Panc1 (cell line): ENCODE data around the gene GAB1. TPM values are rescaled to one million over a fixed set of nuclear protein-coding genes. Genes with fewer than 3 reads are reported as not detected.

ENCODE experiments used
- ATAC-seq: fragments of 200-7000 bp; cut with Tn5 transposase; 2 replicates; pipeline ENCODE4 v1.9.1; 2020; ENCODE audit warnings: mild to moderate bottlenecking, moderate library complexity
- BruUV-seq: library from RNA; stranded (reverse); fragments of 400-500 nt; replicated peaks from 2 replicates; lab custom pipeline; 2021; lab: Mats Ljungman, UMichigan
- CTCF ChIA-PET: fragments of 300-600 bp; sonication (Branson Sonifier 250); formaldehyde crosslinking; loops from one replicate; lab custom pipeline; 2022; ENCODE audit warnings: antibody characterized with exemption; lab: Charles Lee
- POLR2A ChIA-PET: fragments of 300-600 bp; sonication (Branson Sonifier 250); formaldehyde crosslinking; loops from one replicate; lab custom pipeline; 2022; ENCODE audit warnings: antibody characterized with exemption; lab: Charles Lee
- DNase-seq: peaks from one replicate; pipeline ENCODE4 v3.0.0-alpha.2; 2010; ENCODE audit warnings: low read depth, low spot score
- H3K27ac ChIP-seq: 2 replicates; pipeline ENCODE4 v1.5.1; 2011; ENCODE audit warnings: mild to moderate bottlenecking, low read length, inconsistent platforms
- H3K27me3 ChIP-seq: fragments of 200-500 bp; sonication (Bioruptor generic); 2 replicates; pipeline ENCODE4 v1.6.0; 2014; ENCODE audit warnings: low read length, inconsistent platforms; ENCODE audit not compliant: control insufficient read depth, insufficient read depth
- H3K36me3 ChIP-seq: fragments of 200-500 bp; sonication (Bioruptor generic); 2 replicates; pipeline ENCODE4 v1.5.1; 2014; ENCODE audit warnings: inconsistent platforms, mild to moderate bottlenecking, low read length, moderate library complexity; ENCODE audit not compliant: control insufficient read depth, insufficient read depth
- H3K4me1 ChIP-seq: 2 replicates; pipeline ENCODE4 v1.5.1; 2011; ENCODE audit warnings: inconsistent platforms, mild to moderate bottlenecking, low read length, moderate library complexity; ENCODE audit not compliant: control insufficient read depth, insufficient read depth
- H3K4me3 ChIP-seq, 2 experiments: 2 replicates each; pipeline ENCODE4 v1.5.1; 2011 to 2012; ENCODE audit warnings: low read depth in 2 of 2, low read length in 2 of 2, mild to moderate bottlenecking in 2 of 2, inconsistent platforms in 1 of 2, moderate library complexity in 1 of 2
- H3K9me3 ChIP-seq: fragments of 200-500 bp; sonication (Bioruptor generic); 2 replicates; pipeline ENCODE4 v1.5.1; 2014; ENCODE audit warnings: low read depth, mild to moderate bottlenecking, inconsistent platforms, low read length, moderate library complexity; ENCODE audit not compliant: control insufficient read depth, insufficient read depth
- POLR2AphosphoS5 ChIP-seq: IDR thresholded peaks from 2 replicates; pipeline ENCODE4 v1.6.1; 2012; ENCODE audit warnings: mild to moderate bottlenecking, low read depth, low read length, moderate library complexity
- SIN3A ChIP-seq: IDR thresholded peaks from 2 replicates; pipeline ENCODE4 v1.6.1; 2012; ENCODE audit warnings: low read depth, mild to moderate bottlenecking, low read length, moderate library complexity, borderline replicate concordance; ENCODE audit not compliant: insufficient read depth
- TCF7L2 ChIP-seq: IDR thresholded peaks from 2 replicates; pipeline ENCODE4 v1.6.1; 2011; ENCODE audit warnings: mild to moderate bottlenecking, low read depth, low read length, inconsistent platforms
- in situ Hi-C: cut with HindIII; loops from 2 replicates; pipeline ENCODE4 v1.10.0; 2016; ENCODE audit warnings: low sequenced_read_pairs, low pct_unique_long_range_greater_than_20kb
- intact Hi-C: fragments of 100-400 bp; cut with micrococcal nuclease; formaldehyde crosslinking; loops from one replicate; pipeline ENCODE4 v1.10.0; 2022; ENCODE audit not compliant: unreplicated experiment
- total RNA-seq: library from RNA; stranded (reverse); gene quantifications from one replicate; pipeline ENCODE4 v1.2.1, GENCODE V29; 2021; ENCODE audit not compliant: unreplicated experiment
- TF ChIP-seq, protein P1 (sequence below): fragments of 450-650 bp; IDR thresholded peaks from 2 replicates; pipeline ENCODE4 v1.5.1; 2017; ENCODE audit warnings: mild to moderate bottlenecking
- TF ChIP-seq, protein P2 (sequence below), 2 experiments: IDR thresholded peaks; 2 replicates each; pipeline ENCODE4 v1.6.1; 2011 to 2012; ENCODE audit warnings: low read depth in 2 of 2, control low read depth in 1 of 2, low read length in 1 of 2, mild to moderate bottlenecking in 1 of 2, moderate library complexity in 1 of 2; ENCODE audit not compliant: insufficient read depth in 1 of 2

Gene GAB1
- total RNA-seq, 1 experiment from 2014 or later, result 2.8 TPM

DNA sequence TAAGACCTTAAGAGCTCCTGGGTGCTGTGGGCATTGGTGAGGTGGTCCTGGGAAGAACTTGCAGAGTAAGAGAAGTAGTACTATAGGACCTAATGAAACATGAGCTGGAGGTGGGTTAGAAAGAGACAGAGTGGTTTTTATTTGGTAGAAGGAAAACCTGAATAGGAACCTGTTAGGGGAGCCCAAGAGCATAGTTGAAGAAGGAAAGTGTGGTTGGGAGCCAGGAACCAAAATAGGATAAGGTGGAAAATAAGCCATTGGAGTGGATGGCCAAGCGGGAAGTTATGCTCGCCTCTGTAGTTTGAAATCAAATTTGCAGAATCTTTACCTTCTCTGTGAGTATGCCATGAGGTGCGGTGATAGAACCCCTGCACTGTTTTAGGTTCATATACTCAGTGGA is 26.7 kb downstream of the GAB1 start:
- no TSS peak for BruUV-seq
- H3K9me3 ChIP-seq, result no peaks in the 10 kb centered on the region

DNA sequence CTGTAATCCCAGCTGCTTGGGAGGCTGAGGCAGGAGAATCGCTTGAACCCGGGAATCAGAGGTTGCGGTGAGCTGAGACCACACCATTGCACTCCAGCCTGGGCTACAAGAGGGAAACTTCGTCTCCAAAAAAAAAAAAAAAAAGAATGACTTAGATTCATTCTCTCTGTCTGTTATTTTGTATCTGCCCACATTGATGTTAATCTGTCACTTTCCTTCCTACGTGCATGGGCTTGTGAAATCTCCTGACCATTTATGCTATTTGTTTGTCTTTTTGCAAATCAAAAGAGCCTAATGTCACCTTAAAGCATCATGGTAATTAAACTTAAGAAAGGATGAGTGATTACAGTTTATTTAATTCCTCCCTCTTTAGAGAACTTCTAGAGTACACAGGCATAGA is 27.4 kb downstream of the GAB1 start:
- ChIA-PET POLR2A (no interaction called here), CTCF (no interaction called here)
- no peak for DNase-seq
- Histone ChIP-seq H3K9me3 (no peaks in the 10 kb centered on the region), H3K4me1 (no peaks in the 10 kb centered on the region), H3K27ac (no peak overlapping the region), H3K27me3 (no peaks in the 10 kb centered on the region), H3K36me3 (no peaks in the 10 kb centered on the region), H3K4me3 (no peak overlapping the region)
- no TSS peak for BruUV-seq
- TF ChIP-seq, protein P1, sequence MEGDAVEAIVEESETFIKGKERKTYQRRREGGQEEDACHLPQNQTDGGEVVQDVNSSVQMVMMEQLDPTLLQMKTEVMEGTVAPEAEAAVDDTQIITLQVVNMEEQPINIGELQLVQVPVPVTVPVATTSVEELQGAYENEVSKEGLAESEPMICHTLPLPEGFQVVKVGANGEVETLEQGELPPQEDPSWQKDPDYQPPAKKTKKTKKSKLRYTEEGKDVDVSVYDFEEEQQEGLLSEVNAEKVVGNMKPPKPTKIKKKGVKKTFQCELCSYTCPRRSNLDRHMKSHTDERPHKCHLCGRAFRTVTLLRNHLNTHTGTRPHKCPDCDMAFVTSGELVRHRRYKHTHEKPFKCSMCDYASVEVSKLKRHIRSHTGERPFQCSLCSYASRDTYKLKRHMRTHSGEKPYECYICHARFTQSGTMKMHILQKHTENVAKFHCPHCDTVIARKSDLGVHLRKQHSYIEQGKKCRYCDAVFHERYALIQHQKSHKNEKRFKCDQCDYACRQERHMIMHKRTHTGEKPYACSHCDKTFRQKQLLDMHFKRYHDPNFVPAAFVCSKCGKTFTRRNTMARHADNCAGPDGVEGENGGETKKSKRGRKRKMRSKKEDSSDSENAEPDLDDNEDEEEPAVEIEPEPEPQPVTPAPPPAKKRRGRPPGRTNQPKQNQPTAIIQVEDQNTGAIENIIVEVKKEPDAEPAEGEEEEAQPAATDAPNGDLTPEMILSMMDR, result no peak
- TF ChIP-seq, protein P2, sequence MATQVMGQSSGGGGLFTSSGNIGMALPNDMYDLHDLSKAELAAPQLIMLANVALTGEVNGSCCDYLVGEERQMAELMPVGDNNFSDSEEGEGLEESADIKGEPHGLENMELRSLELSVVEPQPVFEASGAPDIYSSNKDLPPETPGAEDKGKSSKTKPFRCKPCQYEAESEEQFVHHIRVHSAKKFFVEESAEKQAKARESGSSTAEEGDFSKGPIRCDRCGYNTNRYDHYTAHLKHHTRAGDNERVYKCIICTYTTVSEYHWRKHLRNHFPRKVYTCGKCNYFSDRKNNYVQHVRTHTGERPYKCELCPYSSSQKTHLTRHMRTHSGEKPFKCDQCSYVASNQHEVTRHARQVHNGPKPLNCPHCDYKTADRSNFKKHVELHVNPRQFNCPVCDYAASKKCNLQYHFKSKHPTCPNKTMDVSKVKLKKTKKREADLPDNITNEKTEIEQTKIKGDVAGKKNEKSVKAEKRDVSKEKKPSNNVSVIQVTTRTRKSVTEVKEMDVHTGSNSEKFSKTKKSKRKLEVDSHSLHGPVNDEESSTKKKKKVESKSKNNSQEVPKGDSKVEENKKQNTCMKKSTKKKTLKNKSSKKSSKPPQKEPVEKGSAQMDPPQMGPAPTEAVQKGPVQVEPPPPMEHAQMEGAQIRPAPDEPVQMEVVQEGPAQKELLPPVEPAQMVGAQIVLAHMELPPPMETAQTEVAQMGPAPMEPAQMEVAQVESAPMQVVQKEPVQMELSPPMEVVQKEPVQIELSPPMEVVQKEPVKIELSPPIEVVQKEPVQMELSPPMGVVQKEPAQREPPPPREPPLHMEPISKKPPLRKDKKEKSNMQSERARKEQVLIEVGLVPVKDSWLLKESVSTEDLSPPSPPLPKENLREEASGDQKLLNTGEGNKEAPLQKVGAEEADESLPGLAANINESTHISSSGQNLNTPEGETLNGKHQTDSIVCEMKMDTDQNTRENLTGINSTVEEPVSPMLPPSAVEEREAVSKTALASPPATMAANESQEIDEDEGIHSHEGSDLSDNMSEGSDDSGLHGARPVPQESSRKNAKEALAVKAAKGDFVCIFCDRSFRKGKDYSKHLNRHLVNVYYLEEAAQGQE (IDR thresholded peaks at IDR 0.05; ENCODE audit: insufficient read depth in 1 of 2, low read depth in 2 of 2, low read length in 1 of 2), result no peak
- TF ChIP-seq TCF7L2 (no peak), SIN3A (no peak), POLR2AphosphoS5 (no peak)
- in situ Hi-C loops, result no loop called here
- ATAC-seq, result no peak
- intact Hi-C loops, result no loop called here

More for the DNA sequence above, 26.7 kb downstream of the GAB1 start:
- Histone ChIP-seq H3K27me3 (no peaks in the 10 kb centered on the region), H3K27ac (no peak overlapping the region), H3K4me1 (no peaks in the 10 kb centered on the region), H3K36me3 (no peaks in the 10 kb centered on the region), H3K4me3 (no peak overlapping the region)
- intact Hi-C loops, result no loop called here
- no peak for DNase-seq
- ChIA-PET CTCF (no interaction called here), POLR2A (no interaction called here)
- in situ Hi-C loops, result no loop called here
- ATAC-seq, result no peak
- TF ChIP-seq, protein P2 (IDR thresholded peaks at IDR 0.05; ENCODE audit: insufficient read depth in 1 of 2, low read depth in 2 of 2, low read length in 1 of 2), result no peak
- TF ChIP-seq, protein P1, result no peak
- TF ChIP-seq TCF7L2 (no peak), POLR2AphosphoS5 (no peak), SIN3A (no peak)
